ENCODE measurements around the gene SHISA7. TPM values are rescaled to one million over a fixed set of nuclear protein-coding genes. Genes with fewer than 3 reads are reported as not detected.

SHISA7 gene
- total RNA-seq, 1 experiment from 2014 or later: not detected

DNA sequence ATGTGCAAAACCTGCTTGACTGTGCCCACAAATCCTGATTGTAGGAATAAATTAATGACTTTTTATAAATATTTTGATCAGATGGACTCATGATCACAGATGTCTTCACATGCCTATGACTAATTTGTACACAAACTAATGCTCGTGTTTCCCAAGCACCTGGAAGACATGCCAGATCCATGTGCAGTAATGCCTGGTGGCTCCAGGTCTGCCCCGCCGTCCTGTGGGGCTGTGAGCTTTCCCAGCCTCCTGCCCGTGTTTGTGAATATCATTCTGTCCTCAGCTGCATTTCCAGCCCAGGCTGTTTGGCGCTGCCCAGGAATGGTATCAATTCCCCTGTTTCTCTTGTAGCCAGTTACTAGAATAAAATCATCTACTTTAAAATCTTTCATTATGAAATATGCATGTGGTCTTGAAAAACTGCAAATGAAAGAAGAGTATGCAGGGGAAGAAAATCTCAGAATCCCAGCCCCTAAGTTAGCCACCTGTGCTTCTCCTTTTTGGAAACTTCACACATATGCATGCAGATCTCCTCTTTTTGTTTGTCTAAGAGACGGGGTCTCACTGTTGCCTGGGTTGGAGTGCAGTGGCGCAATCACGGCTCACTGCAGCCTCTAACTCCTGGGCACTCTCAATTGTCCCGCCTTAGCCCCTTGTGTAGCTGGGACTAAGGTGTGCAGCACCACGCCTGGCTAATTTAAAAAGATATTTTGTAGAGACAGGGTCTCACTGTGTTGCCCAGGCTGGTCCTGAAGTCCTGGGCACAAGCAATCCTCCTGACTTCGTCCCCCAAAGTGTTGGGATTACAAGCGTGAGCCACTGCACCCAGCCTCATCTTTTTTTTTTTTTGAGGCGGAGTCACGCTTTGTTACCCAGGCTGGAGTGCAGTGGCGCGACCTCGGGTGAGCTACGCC, 51.1 kb downstream of the SHISA7 start:
- no TSS peak for BruUV-seq (replicated peaks)
- ChIA-PET POLR2A (no interaction called here), CTCF (no interaction called here)
- Histone ChIP-seq H3K4me1 (peaks cover 17% of the 10 kb centered on the region), H3K9me3 (no peaks in the 10 kb centered on the region), H3K4me3 (ENCODE audit: low read depth, low read length) (no peak overlapping the region), H3K27me3 (replicated peaks; ENCODE audit: control insufficient read depth, insufficient read depth, low read length) (no peaks in the 10 kb centered on the region), H3K36me3 (ENCODE audit: control insufficient read depth, insufficient read depth, low read length) (peaks cover 18% of the 10 kb centered on the region)
- Mint-ChIP-seq H3K9me3 (ENCODE audit: unreplicated experiment) (no peaks in the 10 kb centered on the region), H3K4me3 (ENCODE audit: unreplicated experiment) (no peak overlapping the region), H3K27ac (ENCODE audit: unreplicated experiment) (no peak overlapping the region), H3K4me1 (ENCODE audit: low read depth, unreplicated experiment) (peaks cover 2% of the 10 kb centered on the region), H3K27me3 (ENCODE audit: insufficient read depth, unreplicated experiment) (no peaks in the 10 kb centered on the region), H3K36me3 (ENCODE audit: insufficient read depth, unreplicated experiment) (peaks cover 52% of the 10 kb centered on the region)
- TF ChIP-seq, protein P1, sequence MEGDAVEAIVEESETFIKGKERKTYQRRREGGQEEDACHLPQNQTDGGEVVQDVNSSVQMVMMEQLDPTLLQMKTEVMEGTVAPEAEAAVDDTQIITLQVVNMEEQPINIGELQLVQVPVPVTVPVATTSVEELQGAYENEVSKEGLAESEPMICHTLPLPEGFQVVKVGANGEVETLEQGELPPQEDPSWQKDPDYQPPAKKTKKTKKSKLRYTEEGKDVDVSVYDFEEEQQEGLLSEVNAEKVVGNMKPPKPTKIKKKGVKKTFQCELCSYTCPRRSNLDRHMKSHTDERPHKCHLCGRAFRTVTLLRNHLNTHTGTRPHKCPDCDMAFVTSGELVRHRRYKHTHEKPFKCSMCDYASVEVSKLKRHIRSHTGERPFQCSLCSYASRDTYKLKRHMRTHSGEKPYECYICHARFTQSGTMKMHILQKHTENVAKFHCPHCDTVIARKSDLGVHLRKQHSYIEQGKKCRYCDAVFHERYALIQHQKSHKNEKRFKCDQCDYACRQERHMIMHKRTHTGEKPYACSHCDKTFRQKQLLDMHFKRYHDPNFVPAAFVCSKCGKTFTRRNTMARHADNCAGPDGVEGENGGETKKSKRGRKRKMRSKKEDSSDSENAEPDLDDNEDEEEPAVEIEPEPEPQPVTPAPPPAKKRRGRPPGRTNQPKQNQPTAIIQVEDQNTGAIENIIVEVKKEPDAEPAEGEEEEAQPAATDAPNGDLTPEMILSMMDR (IDR thresholded peaks at IDR 0.05; ENCODE audit: insufficient read depth in 1 of 2, low read depth in 1 of 2, low read length in 1 of 2, severe bottlenecking in 1 of 2, unreplicated experiment in 1 of 2): no peak
- DNase-seq: no peak
- intact Hi-C loops (cut with micrococcal nuclease; ENCODE audit: unreplicated experiment): no loop called here

DNA sequence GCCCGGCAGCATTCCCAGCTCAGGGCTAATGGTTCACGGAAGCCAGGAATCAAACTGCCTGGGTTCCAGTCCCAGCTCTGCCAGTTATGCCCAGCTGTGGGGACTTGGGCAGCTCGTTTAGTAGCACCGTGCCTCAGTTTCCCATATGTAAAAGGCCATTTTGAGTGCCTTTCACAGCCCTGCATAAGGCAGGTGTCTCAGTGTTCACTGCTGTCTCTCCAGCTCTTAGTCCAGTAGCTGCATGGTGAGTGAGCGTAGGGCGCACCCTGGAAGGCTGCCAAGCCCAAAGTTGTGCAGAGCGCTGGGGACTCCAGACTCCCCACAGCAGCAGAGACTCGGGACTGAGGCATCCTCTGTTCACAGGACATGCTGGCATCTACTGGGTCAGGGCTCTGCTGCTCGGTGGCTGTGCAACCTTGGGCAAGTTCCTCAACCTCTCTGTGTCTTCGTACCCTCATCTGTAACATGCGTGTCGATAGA, 51.9 kb downstream of the SHISA7 start:
- H3K27me3 ChIP-seq (replicated peaks; ENCODE audit: control insufficient read depth, insufficient read depth, low read length): no peaks in the 10 kb centered on the region
- H3K9me3 ChIP-seq: no peaks in the 10 kb centered on the region
- BruUV-seq (replicated peaks): no TSS peak
- H3K4me3 ChIP-seq (ENCODE audit: low read depth, low read length): no peak overlapping the region
- intact Hi-C loops (cut with micrococcal nuclease; ENCODE audit: unreplicated experiment): no loop called here
- H3K27me3 Mint-ChIP-seq (ENCODE audit: insufficient read depth, unreplicated experiment): no peaks in the 10 kb centered on the region
- DNase-seq: no peak
- H3K4me1 Mint-ChIP-seq (ENCODE audit: low read depth, unreplicated experiment): peaks cover 7% of the 10 kb centered on the region
- H3K36me3 ChIP-seq (ENCODE audit: control insufficient read depth, insufficient read depth, low read length): peaks cover 18% of the 10 kb centered on the region
- peaks cover 59% of the 10 kb centered on the region for H3K36me3 Mint-ChIP-seq (ENCODE audit: insufficient read depth, unreplicated experiment)
- TF ChIP-seq, protein P1 (IDR thresholded peaks at IDR 0.05; ENCODE audit: insufficient read depth in 1 of 2, low read depth in 1 of 2, low read length in 1 of 2, severe bottlenecking in 1 of 2, unreplicated experiment in 1 of 2): no peak
- no peak overlapping the region for H3K4me3 Mint-ChIP-seq (ENCODE audit: unreplicated experiment)
- ChIA-PET CTCF (no interaction called here), POLR2A (no interaction called here)
- H3K27ac Mint-ChIP-seq (ENCODE audit: unreplicated experiment): peak overlapping the region; percentile 51
- no peaks in the 10 kb centered on the region for H3K9me3 Mint-ChIP-seq (ENCODE audit: unreplicated experiment)
- H3K4me1 ChIP-seq: peaks cover 18% of the 10 kb centered on the region

GRCh38 chr19:55390461-55390880, 52.6 kb downstream of the SHISA7 start:
- CTCF ChIA-PET: no interaction called here

More at GRCh38 chr19:55390461-55390880, 52.6 kb downstream of the SHISA7 start:
- Histone ChIP-seq H3K36me3 (ENCODE audit: control insufficient read depth, insufficient read depth, low read length) (peaks cover 18% of the 10 kb centered on the region), H3K9me3 (no peaks in the 10 kb centered on the region), H3K4me3 (ENCODE audit: low read depth, low read length) (no peak overlapping the region), H3K27me3 (replicated peaks; ENCODE audit: control insufficient read depth, insufficient read depth, low read length) (no peaks in the 10 kb centered on the region), H3K4me1 (peaks cover 18% of the 10 kb centered on the region)
- TF ChIP-seq, protein P1 (IDR thresholded peaks at IDR 0.05; ENCODE audit: insufficient read depth in 1 of 2, low read depth in 1 of 2, low read length in 1 of 2, severe bottlenecking in 1 of 2, unreplicated experiment in 1 of 2): no peak
- H3K36me3 Mint-ChIP-seq (ENCODE audit: insufficient read depth, unreplicated experiment): peaks cover 67% of the 10 kb centered on the region
- intact Hi-C loops (cut with micrococcal nuclease; ENCODE audit: unreplicated experiment): no loop called here
- POLR2A ChIA-PET: interaction anchor here (0.5 to 1.5 kb wide), 2 partner anchors 17 to 55 kb away, joined by 5 to 10 read pairs; partner anchors contain the start of gene UBE2S
- BruUV-seq (replicated peaks): no TSS peak
- H3K27me3 Mint-ChIP-seq (ENCODE audit: insufficient read depth, unreplicated experiment): no peaks in the 10 kb centered on the region
- peak overlapping the region; percentile 51 for H3K27ac Mint-ChIP-seq (ENCODE audit: unreplicated experiment)
- peaks cover 7% of the 10 kb centered on the region for H3K4me1 Mint-ChIP-seq (ENCODE audit: low read depth, unreplicated experiment)
- H3K9me3 Mint-ChIP-seq (ENCODE audit: unreplicated experiment): no peaks in the 10 kb centered on the region
- no peak overlapping the region for H3K4me3 Mint-ChIP-seq (ENCODE audit: unreplicated experiment)
- no peak for DNase-seq
